ENCODE measurements around the gene YWHAG.
"Not testable (repeated sequence)": the region's sequence is repeated elsewhere in the genome, so short reads cannot be mapped to it uniquely, and the experiment has no call there.

Gene YWHAG

GRCh38 chr7:76380623-76380966 is 21.8 kb upstream of the YWHAG start:
- no peak for DNase-seq (ENCODE audit: low read depth in 4 of 4, low spot score in 1 of 4)

- DNase-seq (ENCODE audit: low read depth in 4 of 4, low spot score in 1 of 4): no peak
Measured at GRCh38 chr7:76377186-76377918, 18.6 kb upstream of the YWHAG start.

- no peak for DNase-seq (ENCODE audit: low read depth in 4 of 4, low spot score in 1 of 4)
Measured at GRCh38 chr7:76375251-76375650, 16.5 kb upstream of the YWHAG start.

- no peak for DNase-seq (ENCODE audit: low read depth in 4 of 4, low spot score in 1 of 4)
Measured at GRCh38 chr7:76372984-76373833, 14.4 kb upstream of the YWHAG start.

- DNase-seq (ENCODE audit: low read depth in 4 of 4, low spot score in 1 of 4): no peak
Measured at GRCh38 chr7:76371396-76371795, 12.6 kb upstream of the YWHAG start.

- no peak for DNase-seq (ENCODE audit: low read depth in 4 of 4, low spot score in 1 of 4)
Measured at GRCh38 chr7:76369018-76369417, 10.2 kb upstream of the YWHAG start.

GRCh38 chr7:76368190-76368589 is 9.4 kb upstream of the YWHAG start:
- no peak for DNase-seq (ENCODE audit: low read depth in 4 of 4, low spot score in 1 of 4)

- no peak for DNase-seq (ENCODE audit: low read depth in 4 of 4, low spot score in 1 of 4)
Measured at GRCh38 chr7:76364198-76364584, 5.4 kb upstream of the YWHAG start.

- not testable (repeated sequence) for DNase-seq (ENCODE audit: low read depth in 4 of 4, low spot score in 1 of 4)
Measured at GRCh38 chr7:76363754-76364153, 5.0 kb upstream of the YWHAG start.

- DNase-seq (ENCODE audit: low read depth in 4 of 4, low spot score in 1 of 4): no peak
Measured at GRCh38 chr7:76359978-76360638, 1.3 kb upstream of the YWHAG start.

- peak; percentile 86 to 90 (median 86) for DNase-seq (ENCODE audit: low read depth in 4 of 4, low spot score in 1 of 4)
Measured at GRCh38 chr7:76359111-76359977, 553 bp upstream of the YWHAG start.

- peak in 3 of 4 experiments; percentile 23 to 44 (median 27) for DNase-seq (ENCODE audit: low read depth in 4 of 4, low spot score in 1 of 4)
Measured at GRCh38 chr7:76358011-76358480, 745 bp downstream of the YWHAG start.

GRCh38 chr7:76357475-76358010 is 1.2 kb downstream of the YWHAG start:
- DNase-seq (ENCODE audit: low read depth in 4 of 4, low spot score in 1 of 4): no peak

- no peak for DNase-seq (ENCODE audit: low read depth in 4 of 4, low spot score in 1 of 4)
Measured at GRCh38 chr7:76356823-76357222, 2.0 kb downstream of the YWHAG start.

- DNase-seq (ENCODE audit: low read depth in 4 of 4, low spot score in 1 of 4): no peak
Measured at GRCh38 chr7:76356115-76356514, 2.7 kb downstream of the YWHAG start.

- DNase-seq (ENCODE audit: low read depth in 4 of 4, low spot score in 1 of 4): no peak
Measured at GRCh38 chr7:76354981-76355730, 3.6 kb downstream of the YWHAG start.

- no peak for DNase-seq (ENCODE audit: low read depth in 4 of 4, low spot score in 1 of 4)
Measured at GRCh38 chr7:76354516-76354915, 4.3 kb downstream of the YWHAG start.

GRCh38 chr7:76353744-76354143 is 5.0 kb downstream of the YWHAG start:
- DNase-seq (ENCODE audit: low read depth in 4 of 4, low spot score in 1 of 4): no peak

GRCh38 chr7:76352193-76352592 is 6.6 kb downstream of the YWHAG start:
- DNase-seq (ENCODE audit: low read depth in 4 of 4, low spot score in 1 of 4): no peak

- DNase-seq (ENCODE audit: low read depth in 4 of 4, low spot score in 1 of 4): no peak
Measured at GRCh38 chr7:76351372-76351771, 7.4 kb downstream of the YWHAG start.
